BJ (cell line): ENCODE measurements around the gene FFAR4. TPM values are rescaled to one million over a fixed set of nuclear protein-coding genes. Genes with fewer than 3 reads are reported as not detected.

Experiments
- CTCF ChIA-PET: fragments of 350-600 bp; formaldehyde crosslinking; extraction: SDS; loops from one replicate; lab custom pipeline; 2021; ENCODE audit warnings: antibody characterized with exemption, inconsistent platforms; lab: Yijun Ruan, JAX
- POLR2A ChIA-PET: fragments of 300-600 bp; sonication (Branson Sonifier 250); formaldehyde crosslinking; extraction: SDS; loops from one replicate; lab custom pipeline; 2021; ENCODE audit warnings: antibody characterized with exemption; lab: Charles Lee
- DNase-seq: peaks from one replicate; pipeline ENCODE4 v3.0.0-alpha.2; 2011; ENCODE audit warnings: low read depth
- H3K27me3 ChIP-seq: 2 replicates; pipeline ENCODE4 v1.6.0; 2011; ENCODE audit warnings: low read length; ENCODE audit not compliant: control insufficient read depth, insufficient read depth
- H3K36me3 ChIP-seq: 2 replicates; pipeline ENCODE4 v1.5.1; 2011; ENCODE audit warnings: low read length; ENCODE audit not compliant: control insufficient read depth, insufficient read depth
- H3K4me3 ChIP-seq: 2 replicates; pipeline ENCODE4 v1.5.1; 2011; ENCODE audit warnings: low read depth, mild to moderate bottlenecking, control low read depth, low read length
- CTCF ChIP-seq: IDR thresholded peaks from 2 replicates; pipeline ENCODE4 v1.5.1; 2011; ENCODE audit warnings: low read depth, mild to moderate bottlenecking, control low read depth, inconsistent platforms, low read length, moderate library complexity; ENCODE audit not compliant: insufficient read depth
- polyA plus RNA-seq: library from polyadenylated mRNA; depleted of rRNA; stranded (reverse); fragments of >200 nt; gene quantifications from 2 replicates; pipeline ENCODE4 v1.2.3, GENCODE V29; 2011

The FFAR4 gene
- polyA plus RNA-seq, 1 experiment: not detected

- no peak for DNase-seq
- CTCF ChIA-PET: interaction anchor here (1.4 to 1.5 kb wide), 2 partner anchors 9 to 24 kb away, joined by 3 read pairs; no protein-coding TSS in a partner anchor
- H3K4me3 ChIP-seq: no peak overlapping the region
- TF ChIP-seq CTCF: no peak
- H3K27me3 ChIP-seq: peaks cover 4% of the 10 kb centered on the region
- POLR2A ChIA-PET: no interaction called here
- no peaks in the 10 kb centered on the region for H3K36me3 ChIP-seq
Measured at GRCh38 chr10:93577565-93577964, 11.1 kb downstream of the FFAR4 start.

GRCh38 chr10:93579089-93579488, 12.6 kb downstream of the FFAR4 start:
- POLR2A ChIA-PET: no interaction called here
- no peak overlapping the region for H3K4me3 ChIP-seq
- no peak for TF ChIP-seq CTCF
- H3K36me3 ChIP-seq: no peaks in the 10 kb centered on the region
- no peak for DNase-seq
- peaks cover 2% of the 10 kb centered on the region; the same call in 1 of the 2 replicates for H3K27me3 ChIP-seq
- CTCF ChIA-PET: no interaction called here

GRCh38 chr10:93579985-93580711, 13.7 kb downstream of the FFAR4 start:
- Histone ChIP-seq H3K27me3 (peaks cover 2% of the 10 kb centered on the region; the same call in 1 of the 2 replicates), H3K4me3 (no peak overlapping the region), H3K36me3 (no peaks in the 10 kb centered on the region)
- ChIA-PET POLR2A (no interaction called here), CTCF (no interaction called here)
- no peak for TF ChIP-seq CTCF
- DNase-seq: no peak

- Histone ChIP-seq H3K36me3 (no peaks in the 10 kb centered on the region), H3K4me3 (no peak overlapping the region), H3K27me3 (peaks cover 2% of the 10 kb centered on the region; the same call in 1 of the 2 replicates)
- peak; percentile 4 for DNase-seq
- TF ChIP-seq CTCF: no peak
- POLR2A ChIA-PET: no interaction called here
- CTCF ChIA-PET: no interaction called here
Measured at GRCh38 chr10:93580828-93581227, 14.4 kb downstream of the FFAR4 start.

- ChIA-PET CTCF (no interaction called here), POLR2A (no interaction called here)
- no peak for TF ChIP-seq CTCF
- no peak overlapping the region for H3K4me3 ChIP-seq
- H3K27me3 ChIP-seq: peaks cover 5% of the 10 kb centered on the region
- DNase-seq: no peak
- H3K36me3 ChIP-seq: no peaks in the 10 kb centered on the region
Measured at GRCh38 chr10:93584445-93584844, 18.0 kb downstream of the FFAR4 start.
